Ishikawa (cell line): ENCODE results near the gene MACF1.

Experiments used
- CEBPB ChIP-seq: IDR thresholded peaks from 2 replicates; pipeline ENCODE4 v1.6.1; 2012
- CREB1 ChIP-seq: IDR thresholded peaks from 2 replicates; pipeline ENCODE4 v1.6.1; 2012; ENCODE audit warnings: low read depth
- EGR1 ChIP-seq: IDR thresholded peaks from 2 replicates; pipeline ENCODE4 v1.6.1; 2012
- EP300 ChIP-seq: IDR thresholded peaks from 2 replicates; pipeline ENCODE4 v1.6.1; 2012; ENCODE audit warnings: borderline replicate concordance
- FOXM1 ChIP-seq: IDR thresholded peaks from 2 replicates; pipeline ENCODE4 v1.6.1; 2012; ENCODE audit warnings: low read depth, borderline replicate concordance
- MAX ChIP-seq: IDR thresholded peaks from 2 replicates; pipeline ENCODE4 v1.6.1; 2012
- REST ChIP-seq: IDR thresholded peaks from 2 replicates; pipeline ENCODE4 v1.6.1; 2012; ENCODE audit warnings: low read depth, mild to moderate bottlenecking
- TAF1 ChIP-seq: IDR thresholded peaks from 2 replicates; pipeline ENCODE4 v1.6.1; 2012; ENCODE audit warnings: low read depth, mild to moderate bottlenecking
- TCF12 ChIP-seq: IDR thresholded peaks from 2 replicates; pipeline ENCODE4 v1.6.1; 2012; ENCODE audit warnings: low read depth
- TEAD4 ChIP-seq: IDR thresholded peaks from 2 replicates; pipeline ENCODE4 v1.6.1; 2012
- USF1 ChIP-seq: IDR thresholded peaks from 2 replicates; pipeline ENCODE4 v1.6.1; 2012
- YY1 ChIP-seq: IDR thresholded peaks from 2 replicates; pipeline ENCODE4 v1.6.1; 2012; ENCODE audit warnings: low read depth
- ZBTB7A ChIP-seq: IDR thresholded peaks from 2 replicates; pipeline ENCODE4 v1.6.1; 2012; ENCODE audit warnings: low read depth

- TF ChIP-seq FOXM1: no peak
- TF ChIP-seq EP300: no peak
- TF ChIP-seq YY1: no peak
- TF ChIP-seq CREB1: no peak
- TF ChIP-seq TCF12: no peak
- no peak for TF ChIP-seq CEBPB
- TF ChIP-seq TEAD4: no peak
- no peak for TF ChIP-seq TAF1
- TF ChIP-seq REST: no peak
- no peak for TF ChIP-seq ZBTB7A
- TF ChIP-seq MAX: no peak
- TF ChIP-seq USF1: no peak
- no peak for TF ChIP-seq EGR1
Observed at GRCh38 chr1:39287541-39287940, 83.0 kb downstream of the MACF1 start.
